Measurements from ENCODE around the gene COL27A1.

The COL27A1 gene

DNA sequence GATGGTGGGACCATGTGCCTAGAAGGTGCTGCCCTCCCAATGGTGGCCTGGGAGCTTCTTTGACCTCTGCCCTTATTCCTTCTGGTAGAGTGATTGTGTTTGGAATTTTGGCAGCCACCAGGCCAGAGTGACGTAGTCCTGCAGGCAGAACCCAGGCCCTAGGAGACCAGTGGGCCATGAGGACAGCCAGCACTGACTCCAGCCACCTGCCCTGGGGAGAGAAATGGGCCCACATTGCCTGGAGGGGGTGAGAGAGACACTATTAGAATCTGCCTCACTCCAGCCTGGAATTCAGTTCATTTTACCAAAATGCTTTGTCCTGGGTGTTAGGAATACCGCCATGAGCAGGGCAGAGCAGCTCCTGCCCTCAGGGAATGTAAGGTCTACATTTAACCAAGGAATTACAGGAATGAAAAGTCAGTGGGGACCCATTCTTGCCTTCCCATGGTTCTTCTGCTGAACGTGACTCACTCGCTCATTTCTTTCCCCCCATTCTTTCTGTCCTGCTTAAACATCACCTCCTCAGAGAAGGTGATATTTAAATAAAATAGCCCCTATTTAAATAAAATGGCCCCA is 5.5 kb upstream of the COL27A1 start:
- no peak for DNase-seq

DNA sequence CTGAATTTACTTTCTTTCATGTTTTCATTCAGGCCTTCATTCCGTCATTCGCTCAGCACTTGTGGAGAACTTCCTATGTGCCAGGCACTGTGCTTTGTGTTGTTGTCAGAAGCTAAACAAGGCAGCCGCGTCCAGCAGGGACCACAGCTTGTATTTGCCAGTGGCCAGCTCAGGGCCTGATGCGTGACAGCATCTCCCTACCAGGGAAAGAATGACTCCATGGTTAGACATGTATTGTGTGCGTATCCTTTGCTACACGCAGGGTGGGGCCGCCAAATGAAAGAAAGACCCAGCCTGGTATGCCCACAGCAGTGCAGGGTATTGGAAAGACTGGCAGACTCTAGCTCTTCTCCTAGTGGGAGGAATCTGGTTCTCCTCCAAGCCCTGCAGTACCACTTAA is 4.7 kb upstream of the COL27A1 start:
- no peak for DNase-seq

DNA sequence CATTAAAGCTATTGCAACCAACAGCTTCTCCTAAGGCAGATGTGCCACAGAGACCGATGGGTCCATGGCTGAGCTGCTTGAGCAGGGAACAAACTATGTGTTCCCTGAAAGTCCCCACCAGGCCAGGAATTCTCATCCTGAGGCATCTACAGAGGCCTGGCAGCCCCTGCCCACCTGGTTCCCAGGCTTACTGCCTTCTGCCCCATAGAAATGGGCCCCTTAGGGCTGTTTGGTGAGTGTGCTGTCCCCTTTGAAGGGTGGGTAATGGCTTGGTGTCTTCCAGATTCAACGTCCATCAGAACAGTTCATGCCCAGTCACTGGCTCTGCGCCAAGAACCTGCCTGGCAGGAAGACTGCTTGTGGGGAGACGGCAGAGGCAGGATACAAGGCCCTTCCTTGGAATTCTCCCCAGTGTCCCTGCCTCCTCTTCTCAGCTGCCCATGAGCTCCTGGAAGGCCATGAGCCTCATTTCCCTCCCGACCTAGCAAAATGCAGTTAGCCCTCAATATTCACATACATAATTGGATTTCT is 3.8 kb upstream of the COL27A1 start:
- no peak for DNase-seq

DNA sequence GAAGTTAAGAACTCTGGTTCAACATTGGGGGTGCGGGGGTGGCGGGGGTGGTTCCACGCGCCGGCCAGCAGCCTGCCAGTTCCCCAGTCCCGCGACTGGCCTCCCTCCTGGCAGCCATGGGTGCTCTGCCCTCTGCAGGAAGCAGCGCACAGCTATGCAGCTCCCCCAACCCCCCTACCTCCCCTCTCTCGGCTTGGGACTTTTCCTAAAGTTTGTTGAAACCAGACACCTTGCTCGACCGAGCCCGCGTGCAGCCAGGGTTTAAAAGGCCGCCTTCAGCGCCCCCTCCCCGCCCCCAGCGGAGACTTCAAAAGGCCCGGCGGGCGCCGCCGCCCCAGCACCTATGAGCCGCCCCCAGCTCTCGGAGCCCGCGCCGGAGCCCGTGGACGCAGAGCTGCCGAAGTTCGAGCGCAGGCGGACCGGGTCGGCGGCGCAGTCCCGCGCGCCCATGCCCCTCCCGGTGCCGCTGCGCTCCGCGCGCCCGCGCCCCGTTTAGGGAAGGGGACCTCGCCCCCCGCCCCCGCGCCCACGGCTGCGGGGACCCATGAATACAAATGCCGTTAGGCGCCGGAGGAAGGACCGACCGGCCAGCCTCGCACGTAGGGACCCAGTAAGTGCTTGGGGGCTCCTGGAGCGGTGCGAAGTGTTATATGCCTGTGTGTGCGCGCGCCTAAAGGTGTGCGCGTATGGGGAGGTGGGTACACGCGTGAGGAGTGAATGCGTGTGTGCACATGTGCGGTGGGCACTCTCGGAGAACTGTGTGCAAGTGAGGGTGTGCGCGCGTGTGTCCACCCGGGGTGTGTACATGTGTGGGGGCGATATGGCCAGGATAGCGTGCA is 1.4 kb upstream of the COL27A1 start:
- peak; percentile 11 to 65 (median 22) for DNase-seq

DNA sequence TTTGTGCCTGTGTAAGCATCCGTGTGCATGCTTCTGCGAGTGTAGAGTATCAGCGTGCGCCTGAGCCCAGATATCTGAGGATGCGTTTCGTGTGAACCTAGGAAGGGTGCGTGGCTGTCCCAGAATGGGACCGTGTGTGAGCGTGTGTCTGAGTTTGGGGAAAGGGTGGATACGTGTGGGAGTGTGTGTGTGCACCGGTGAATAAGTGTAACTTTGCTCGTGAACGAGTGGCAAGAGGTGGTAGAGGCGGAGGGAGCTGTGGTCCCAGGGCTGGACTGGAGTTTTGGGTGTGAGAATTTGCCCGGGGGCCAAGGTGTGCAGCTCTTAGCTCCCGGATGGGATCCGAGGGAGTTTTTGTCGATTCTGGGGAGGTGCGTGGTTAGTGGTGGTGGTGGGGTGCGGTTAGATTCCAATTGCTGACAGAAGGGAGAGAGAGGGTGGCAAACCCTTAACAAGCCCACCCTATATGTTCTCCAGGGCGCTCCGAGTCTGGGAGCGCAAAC is 686 bp upstream of the COL27A1 start:
- DNase-seq: no peak

DNA sequence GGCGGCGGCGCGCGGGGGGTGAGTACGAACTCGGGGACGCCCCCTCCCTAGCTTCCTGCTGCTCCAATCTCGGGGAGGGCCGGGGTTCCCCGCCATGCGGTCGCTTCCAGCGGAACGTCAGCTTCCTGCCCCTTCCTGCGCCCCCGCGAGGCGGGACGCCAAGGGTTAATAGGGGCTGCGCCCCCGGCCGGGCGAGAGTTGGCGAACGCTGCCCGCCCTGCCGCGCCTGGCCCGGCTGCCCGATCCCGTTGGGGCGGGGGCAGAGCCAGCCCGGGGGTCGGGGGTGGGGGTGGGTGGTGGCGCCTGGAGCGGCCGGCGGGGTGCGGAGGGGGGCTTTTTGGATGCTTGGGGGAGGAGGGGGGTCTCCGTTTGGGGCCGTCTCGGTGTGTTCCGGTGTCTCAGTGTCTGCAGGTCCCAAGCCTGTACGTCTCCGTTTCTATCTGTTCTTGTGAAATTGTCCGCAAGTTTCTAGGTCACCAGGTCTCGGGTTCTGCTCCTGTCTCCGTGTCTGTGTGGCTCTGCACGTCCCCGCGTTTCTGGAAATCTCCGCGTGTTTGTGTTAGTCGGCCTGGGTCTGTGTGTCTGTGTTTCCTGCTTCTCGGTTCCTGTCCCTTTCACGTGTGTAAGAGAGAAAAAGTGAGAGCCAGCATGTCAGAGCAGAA is 789 bp downstream of the COL27A1 start:
- DNase-seq: peak; percentile 5 to 47 (median 30)

DNA sequence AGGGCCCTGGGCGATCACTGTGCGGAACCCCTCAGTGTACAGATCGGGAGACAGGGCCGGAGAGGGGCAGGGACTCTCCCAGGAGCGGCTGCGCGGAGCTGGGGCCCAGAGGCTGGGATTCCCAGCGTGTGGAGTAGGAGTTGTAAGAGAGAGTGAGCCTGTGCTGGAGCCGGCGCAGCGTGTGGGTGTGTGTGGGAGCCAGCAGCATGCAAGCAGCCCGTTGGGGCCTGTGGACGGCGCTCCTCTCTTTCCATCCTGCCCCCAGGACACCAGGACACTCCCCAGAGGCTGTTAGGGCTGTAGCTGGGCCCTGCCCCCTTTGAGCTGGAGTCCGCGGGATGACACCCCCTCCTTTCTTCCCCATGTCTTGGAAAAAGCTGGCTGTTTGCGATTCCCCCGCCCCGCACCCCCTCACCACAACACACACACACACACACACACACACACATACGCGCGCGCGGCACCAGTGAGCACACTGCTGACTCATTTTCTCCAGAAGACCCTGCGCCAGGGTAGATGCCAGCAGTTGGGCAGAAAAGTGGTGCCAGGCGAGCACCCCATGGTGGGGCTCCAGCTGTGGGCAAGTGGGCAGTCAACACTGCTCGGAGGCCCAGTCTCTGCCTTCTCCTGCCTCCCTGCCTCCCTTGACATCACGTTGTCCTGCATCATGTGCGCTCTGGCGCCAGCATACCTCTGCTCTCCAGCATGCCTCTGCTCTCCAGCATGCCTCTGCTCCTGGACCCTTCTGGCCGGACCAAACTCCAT is 1.5 kb downstream of the COL27A1 start:
- DNase-seq: peak; percentile 3 to 48 (median 16)

DNA sequence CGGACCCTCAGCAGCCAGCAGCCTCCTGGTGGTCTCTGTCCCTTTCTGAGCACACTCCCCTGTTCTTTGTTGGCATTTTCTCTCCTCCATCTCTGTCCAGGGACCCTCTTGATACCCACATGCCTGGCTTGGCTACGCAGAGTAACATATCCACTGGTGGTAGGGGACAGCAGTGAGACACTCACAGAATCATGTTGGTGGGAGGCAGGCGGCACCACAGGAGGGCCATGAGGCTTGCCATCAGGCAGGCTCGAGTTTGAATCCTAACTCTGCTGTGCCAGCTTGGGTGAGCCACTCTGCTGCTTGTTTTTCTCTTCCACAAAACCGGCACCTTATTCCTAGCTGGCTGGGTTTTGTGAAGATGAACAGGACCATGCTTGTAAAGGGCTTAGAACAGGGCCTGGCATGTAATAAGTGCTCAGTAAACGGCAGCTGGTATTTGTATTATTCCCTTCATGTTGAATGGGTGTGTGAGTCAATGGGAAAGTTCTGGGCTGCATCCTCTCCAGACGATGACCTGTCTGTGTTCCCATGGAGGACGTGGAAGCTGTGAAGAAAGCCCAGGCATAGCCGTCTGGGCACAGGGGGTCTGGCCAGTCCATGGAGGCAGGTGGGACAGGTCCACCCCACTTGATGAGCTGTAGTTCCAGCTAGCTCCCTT is 2.3 kb downstream of the COL27A1 start:
- DNase-seq: no peak

DNA sequence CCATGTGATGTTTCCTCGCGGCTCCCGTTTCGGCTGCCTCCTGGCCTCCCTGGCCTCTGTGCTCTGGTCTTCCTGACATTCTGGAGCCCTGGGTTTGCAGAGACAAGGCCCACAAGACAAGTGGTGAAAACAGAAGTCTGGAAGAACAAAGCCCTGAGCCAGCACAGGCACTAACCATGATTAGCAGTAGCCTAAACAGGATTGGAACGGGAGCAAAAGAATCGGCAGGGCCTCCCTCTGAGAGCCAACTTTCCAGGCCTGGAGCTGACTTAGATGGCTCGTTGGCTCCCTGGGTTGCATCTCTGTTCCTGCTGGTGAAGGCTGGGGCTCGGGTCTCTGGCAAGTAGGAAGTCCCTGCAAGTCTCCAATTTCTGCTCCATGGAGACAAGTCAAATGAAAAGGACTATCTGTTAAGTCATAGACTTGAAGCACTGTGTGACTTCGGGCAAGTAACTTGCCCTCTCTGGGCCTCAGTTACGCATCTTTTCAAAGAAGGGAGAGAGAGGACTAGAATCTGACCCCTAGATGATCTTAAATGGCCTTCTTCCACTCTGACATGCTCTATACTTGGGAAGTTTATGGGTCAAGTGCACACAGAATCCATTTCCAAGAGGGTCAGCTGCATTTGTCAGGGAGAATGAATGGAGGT is 3.3 kb downstream of the COL27A1 start:
- no peak for DNase-seq

DNA sequence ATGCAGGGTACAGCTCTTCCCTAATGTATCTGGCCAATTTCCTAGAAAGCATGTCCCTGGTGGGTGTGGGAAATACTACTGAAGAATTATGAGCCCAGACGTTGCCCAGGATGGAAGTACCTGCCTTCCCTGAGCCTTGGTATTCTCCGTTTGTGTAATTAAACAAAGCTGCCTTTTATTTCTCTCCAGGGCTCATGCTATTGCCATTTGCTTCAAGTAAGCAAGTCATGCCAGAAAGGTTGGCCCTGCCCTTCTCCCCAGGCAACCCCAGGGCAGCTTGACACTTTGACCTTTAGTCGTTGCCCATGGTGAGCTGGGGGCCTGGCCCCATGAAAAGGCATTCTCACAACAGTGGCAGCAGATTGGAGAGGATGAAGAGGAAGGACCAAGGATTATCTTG is 4.4 kb downstream of the COL27A1 start:
- DNase-seq: no peak

DNA sequence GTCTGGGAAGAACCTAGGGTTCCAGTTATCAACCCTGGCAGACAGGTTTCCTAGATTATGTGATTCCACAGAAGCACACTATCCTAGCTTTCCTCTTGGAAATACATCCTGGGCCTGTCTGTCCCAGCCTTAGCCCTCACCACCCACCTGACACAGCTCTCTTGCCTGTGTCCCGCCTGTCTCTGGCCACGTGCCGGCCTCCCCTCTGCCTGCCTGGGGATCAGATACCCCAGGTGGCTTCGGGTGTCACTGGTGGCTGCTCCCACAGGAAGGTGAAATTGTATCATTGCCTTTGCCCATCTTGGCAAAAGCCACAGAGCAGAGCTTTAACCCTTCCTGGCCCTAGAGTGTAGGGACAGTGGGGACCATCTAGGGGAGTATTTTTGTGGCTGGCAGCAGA is 6.2 kb downstream of the COL27A1 start:
- no peak for DNase-seq

DNA sequence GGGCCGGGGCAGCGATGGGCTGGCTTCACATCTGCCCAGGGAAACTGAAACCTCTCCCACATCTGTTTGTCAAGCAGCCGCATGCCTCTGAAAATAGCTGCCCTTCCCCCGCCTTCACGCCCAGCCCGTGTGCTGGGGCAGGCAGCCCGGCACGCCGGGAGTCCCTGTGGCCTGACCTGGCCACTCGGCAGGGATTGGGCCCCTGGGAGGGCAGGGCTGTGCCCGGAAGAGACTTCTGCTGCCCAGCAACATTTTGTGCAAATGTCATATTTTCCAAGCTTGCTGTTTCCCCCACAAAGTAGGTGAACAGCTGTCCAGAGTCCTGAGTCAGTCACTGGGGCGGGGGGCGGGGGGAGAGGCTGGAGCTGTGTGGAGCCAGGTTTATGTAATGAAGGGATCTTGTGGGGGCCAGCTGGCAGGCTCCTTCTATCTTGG is 8.2 kb downstream of the COL27A1 start:
- DNase-seq: peak in 1 of 4 experiments; percentile 30

DNA sequence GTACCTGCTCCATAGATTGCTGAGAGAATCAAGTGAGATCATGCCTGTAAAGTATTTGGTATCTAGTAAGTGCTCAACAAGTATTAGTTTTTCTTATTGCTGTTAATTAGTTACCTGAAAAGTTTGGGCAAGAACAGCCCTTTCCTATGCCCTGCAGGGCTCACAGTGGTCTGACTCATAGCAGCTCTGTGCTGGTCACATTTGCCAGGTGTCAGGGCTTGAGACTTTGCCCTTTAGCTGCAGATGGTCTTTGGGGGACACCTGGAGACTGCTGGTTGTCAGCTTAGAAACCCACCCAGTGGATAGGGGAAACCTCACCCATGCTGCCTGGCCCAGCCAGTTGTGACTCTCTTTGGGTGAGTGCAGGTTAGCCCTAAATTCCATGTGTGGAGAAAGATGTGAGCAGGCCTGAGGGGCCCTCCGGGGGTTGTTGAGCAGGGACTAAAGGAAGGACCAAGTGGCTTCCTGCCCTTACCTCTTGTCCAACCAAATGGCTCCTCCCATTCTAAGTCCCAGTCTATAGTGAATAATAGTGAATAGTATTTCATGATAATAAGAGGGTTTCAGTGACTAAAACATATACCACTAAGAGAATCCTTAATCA is 9.0 kb downstream of the COL27A1 start:
- DNase-seq: no peak

DNA sequence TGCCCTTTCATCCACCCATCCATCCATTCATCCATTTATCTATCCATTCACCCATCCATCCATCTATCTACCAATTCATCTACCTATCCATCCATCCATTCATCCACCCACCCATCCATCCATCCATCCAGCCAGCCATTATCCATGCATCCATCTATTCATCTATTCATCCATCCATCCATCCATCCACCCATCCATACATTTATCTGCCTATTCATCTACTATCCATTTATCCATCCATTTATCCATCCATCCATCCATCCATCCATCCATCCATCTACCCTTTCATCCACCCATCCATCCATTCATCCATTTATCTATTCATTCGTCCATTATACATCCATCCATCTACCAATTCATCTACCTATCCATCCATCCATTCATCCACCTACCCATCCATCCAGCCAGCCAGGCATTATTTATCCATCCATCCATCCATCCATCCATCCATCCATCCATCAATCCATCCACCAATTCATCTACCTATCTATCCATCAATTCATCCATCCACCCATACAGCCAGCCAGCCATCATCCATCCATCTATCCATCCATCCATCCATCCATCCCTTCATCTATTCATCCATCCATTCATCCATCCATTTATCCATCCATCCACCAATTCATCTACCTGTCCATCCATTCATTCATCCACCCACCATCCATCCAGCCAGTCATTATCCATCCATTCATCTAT is 10.2 kb downstream of the COL27A1 start:
- no peak for DNase-seq

DNA sequence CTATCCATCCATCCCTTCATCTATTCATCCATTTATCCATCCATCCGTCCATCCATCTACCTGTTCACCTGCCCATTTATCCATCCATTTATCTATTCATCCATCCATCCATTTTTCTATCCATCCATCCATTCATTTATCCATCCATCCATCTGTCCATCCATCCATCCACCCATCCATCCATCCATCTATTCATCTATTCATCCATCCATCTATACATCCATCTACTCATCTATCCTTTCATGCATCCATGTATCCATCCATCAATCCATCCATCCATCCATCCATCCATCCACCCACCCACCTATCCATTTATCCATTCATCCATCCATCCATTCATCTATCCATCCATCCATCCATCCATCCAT is 10.8 kb downstream of the COL27A1 start:
- no peak for DNase-seq

DNA sequence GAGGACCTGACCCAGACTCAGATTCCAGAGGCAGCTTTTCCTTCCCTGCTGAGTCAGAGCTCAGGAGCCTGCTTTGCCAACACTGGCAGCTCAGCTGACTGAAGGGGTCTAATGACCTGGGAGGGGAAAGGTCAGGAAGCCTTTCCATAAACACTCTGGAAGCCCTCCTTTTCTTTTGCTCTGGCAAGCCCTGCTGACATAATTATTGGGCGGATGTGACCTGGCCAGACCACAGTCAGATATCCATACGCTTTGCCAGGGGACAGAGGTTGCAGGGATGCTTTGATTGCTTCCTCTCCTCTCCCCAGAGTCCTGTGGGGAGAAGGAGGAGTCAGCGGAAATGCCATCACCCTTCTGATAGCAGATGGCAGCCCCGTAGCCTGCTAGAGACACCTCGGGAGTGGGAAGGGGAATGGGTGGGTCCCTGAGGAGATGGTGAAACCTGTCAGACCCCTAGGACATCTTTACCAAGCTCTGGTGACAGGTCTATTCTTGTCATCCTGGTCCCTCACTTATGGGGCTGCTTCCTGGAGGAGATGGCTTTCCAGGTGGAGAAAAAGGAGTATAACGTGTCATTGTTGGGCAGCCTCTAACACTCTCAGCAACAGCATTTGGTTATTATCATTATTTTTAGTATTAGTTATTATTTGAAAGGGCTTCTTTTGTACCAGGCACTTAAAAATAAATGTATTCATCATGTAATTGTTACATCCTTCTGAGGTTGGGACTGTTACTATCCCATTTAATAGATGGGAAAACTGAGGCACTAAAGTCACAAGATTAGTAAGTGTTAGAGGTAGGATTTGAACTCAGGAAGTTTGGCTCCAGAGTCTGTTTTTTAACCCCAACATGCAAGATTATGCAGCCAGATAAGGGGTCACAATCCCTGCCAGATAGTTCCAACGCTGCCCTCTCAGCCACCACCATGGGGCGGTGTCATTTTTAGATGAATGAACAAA is 11.6 kb downstream of the COL27A1 start:
- no peak for DNase-seq

DNA sequence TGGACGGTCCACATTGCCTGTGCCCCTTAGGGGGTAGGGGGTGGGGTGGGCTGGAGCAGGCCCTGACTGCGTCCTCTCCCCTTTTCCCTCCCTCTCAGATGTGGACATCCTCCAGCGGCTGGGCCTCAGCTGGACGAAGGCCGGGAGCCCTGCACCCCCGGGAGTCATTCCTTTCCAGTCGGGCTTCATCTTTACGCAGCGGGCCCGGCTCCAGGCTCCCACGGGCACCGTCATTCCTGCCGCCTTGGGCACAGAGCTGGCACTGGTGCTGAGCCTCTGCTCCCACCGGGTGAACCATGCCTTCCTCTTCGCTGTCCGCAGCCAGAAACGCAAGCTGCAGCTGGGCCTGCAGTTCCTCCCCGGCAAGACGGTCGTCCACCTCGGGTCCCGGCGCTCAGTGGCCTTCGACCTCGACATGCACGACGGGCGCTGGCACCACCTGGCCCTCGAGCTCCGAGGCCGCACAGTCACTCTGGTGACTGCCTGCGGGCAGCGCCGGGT is 12.3 kb downstream of the COL27A1 start:
- no peak for DNase-seq

DNA sequence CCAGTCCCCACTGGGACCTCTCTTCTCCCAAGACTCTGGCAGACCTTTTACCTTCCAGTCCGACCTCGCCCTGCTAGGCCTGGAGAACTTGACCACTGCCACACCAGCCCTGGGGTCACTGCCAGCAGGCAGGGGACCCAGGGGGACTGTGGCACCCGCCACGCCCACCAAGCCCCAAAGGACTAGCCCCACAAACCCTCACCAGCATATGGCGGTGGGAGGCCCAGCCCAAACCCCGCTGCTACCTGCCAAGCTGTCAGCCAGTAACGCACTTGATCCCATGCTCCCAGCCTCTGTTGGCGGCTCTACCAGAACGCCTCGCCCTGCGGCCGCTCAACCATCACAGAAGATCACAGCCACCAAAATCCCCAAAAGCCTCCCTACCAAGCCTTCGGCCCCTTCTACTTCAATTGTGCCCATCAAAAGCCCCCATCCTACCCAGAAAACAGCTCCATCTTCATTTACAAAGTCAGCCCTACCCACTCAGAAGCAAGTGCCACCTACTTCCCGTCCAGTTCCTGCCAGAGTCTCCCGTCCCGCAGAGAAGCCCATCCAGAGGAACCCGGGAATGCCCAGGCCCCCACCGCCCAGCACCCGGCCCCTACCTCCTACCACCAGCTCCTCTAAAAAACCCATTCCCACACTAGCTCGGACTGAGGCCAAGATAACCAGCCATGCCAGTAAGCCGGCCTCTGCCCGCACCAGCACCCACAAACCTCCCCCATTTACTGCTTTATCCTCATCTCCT is 13.1 kb downstream of the COL27A1 start:
- DNase-seq: no peak
